ENCODE data around the gene PLXNA1.

DNA sequence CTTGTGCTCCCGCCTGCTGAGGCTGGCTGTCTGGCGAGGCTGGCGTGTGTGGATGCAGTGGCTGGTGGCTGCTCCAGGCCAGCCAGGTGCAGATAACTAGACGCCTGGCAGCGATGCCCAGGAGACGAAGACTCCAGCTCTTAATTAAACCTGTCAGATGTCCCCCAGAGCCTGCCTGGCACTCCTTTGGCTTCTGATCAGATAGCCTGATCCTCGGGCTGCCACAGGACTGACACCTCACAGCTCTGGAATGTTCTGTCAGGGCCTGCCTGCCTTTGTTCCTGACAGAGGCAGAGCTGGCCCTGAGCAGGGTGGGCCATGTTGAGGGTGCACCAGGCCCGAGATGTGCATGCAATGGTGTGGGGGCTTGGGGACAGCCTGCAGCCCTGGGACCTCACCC is 36.5 kb downstream of the PLXNA1 start:
- TF ChIP-seq, protein P1, sequence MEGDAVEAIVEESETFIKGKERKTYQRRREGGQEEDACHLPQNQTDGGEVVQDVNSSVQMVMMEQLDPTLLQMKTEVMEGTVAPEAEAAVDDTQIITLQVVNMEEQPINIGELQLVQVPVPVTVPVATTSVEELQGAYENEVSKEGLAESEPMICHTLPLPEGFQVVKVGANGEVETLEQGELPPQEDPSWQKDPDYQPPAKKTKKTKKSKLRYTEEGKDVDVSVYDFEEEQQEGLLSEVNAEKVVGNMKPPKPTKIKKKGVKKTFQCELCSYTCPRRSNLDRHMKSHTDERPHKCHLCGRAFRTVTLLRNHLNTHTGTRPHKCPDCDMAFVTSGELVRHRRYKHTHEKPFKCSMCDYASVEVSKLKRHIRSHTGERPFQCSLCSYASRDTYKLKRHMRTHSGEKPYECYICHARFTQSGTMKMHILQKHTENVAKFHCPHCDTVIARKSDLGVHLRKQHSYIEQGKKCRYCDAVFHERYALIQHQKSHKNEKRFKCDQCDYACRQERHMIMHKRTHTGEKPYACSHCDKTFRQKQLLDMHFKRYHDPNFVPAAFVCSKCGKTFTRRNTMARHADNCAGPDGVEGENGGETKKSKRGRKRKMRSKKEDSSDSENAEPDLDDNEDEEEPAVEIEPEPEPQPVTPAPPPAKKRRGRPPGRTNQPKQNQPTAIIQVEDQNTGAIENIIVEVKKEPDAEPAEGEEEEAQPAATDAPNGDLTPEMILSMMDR (IDR thresholded peaks at IDR 0.05; ENCODE audit: poor library complexity, severe bottlenecking) = no peak
- TF ChIP-seq POLR2AphosphoS5 (IDR thresholded peaks at IDR 0.05) (no peak), MXI1 (conservative IDR thresholded peaks at IDR 0.05; ENCODE audit: poor library complexity, severe bottlenecking) (no peak), RAD21 (conservative IDR thresholded peaks at IDR 0.05) (no peak), TAF1 (IDR thresholded peaks at IDR 0.05; ENCODE audit: low read depth) (no peak), EZH2 (IDR thresholded peaks at IDR 0.05; ENCODE audit: borderline replicate concordance, insufficient read depth, low read length, poor library complexity, severe bottlenecking) (no peak)
